ENCODE data around the gene C11orf86. TPM values are rescaled to one million over a fixed set of nuclear protein-coding genes. Genes with fewer than 3 reads are reported as not detected.

C11orf86 gene
- total and polyA plus RNA-seq, 2 of the 8 experiments (the other 6 are each of a cell fraction or from before 2014, with no cell fraction given): 0.91 to 0.97 TPM

GRCh38 chr11:66978717-66979116 lies 3.6 kb downstream of the C11orf86 start (continued):
- TF ChIP-seq CHD7 (IDR thresholded peaks at IDR 0.05; ENCODE audit: insufficient replicate concordance, low read length) (no peak), ATF3 (IDR thresholded peaks at IDR 0.05; ENCODE audit: insufficient read depth, low read depth, low read length) (no peak), POLR2A (IDR thresholded peaks at IDR 0.05; ENCODE audit: control extremely low read depth in 1 of 2, low read depth in 2 of 2, low read length in 2 of 2) (no peak), RNF2 (IDR thresholded peaks at IDR 0.05; ENCODE audit: borderline replicate concordance, low read depth, low read length, missing control alignments, poor library complexity, severe bottlenecking) (no peak)
